Hematopoietic multipotent progenitor cell treated with erythropoietin and hydrocortisone succinate and interleukin-3 and kit ligand, for 4 days (in vitro differentiated cells): ENCODE data around the gene FOXR1.
"Not testable (repeated sequence)": the region's sequence is repeated elsewhere in the genome, so short reads cannot be mapped to it uniquely, and the experiment has no call there.

ENCODE experiments used
- DNase-seq: peaks from one replicate; pipeline ENCODE4 v3.0.0-alpha.2; 2015

The FOXR1 gene

GRCh38 chr11:118948000-118948399 is 23.6 kb upstream of the FOXR1 start:
- no peak for DNase-seq

GRCh38 chr11:118953265-118953664 is 18.3 kb upstream of the FOXR1 start:
- peak; percentile 24 for DNase-seq

DNA sequence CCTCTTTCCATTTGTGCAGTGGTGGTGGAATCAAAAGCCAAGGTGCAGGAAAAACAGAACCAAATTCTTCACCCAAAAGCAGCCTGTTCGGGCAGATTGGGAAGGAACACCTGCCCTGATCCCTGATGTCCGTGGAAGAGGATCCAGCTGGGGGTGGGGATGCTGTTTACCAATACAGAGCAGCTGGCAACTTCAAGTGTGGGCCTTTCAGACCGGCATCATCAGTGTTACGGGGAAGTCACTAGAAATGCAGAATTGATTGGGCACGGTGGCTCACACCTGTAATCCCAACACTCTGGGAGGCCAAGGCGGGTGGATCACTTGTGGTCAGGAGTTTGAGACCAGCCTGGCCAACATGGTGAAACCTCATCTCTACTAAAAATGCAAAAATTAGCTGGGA is 17.6 kb upstream of the FOXR1 start:
- DNase-seq = not testable (repeated sequence)

DNA sequence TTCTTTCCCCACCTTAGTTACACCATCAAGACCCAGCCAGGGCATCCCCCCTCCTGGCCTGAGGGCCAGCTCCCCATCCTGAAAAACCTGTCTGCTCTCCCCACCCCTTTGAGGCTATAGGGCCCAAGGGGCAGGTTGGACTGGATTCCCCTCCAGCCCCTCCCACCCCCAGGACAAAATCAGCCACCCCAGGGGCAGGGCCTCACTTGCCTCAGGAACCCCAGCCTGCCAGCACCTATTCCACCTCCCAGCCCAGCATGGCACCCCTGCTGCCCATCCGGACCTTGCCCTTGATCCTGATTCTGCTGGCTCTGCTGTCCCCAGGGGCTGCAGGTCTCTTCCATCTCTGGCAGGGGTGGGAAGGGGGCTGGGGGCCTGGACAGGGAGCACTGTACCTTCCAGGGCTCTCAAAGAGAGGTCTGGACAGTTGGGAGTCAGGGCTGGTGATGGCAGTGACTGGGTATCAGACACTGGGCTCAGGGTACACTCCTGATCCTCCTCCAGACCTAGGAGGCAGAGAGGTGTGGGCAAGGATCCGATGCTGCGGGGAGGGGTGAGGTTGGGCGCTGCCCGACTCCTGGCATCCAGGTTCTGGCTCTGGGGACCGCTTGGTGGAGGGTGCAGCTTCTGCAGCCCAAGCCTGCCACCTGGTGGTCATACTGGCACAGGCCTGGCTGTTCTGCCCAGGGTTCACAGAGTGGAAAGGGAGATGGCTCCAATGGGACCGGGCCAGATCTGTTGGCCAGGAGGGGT is 15.3 kb upstream of the FOXR1 start, which contains the start of gene UPK2:
UPK2 (plus strand) TSS at position 205 of the 753 bp plus-strand sequence; CDS start at position 258, 53 bp downstream.
- DNase-seq = peak; percentile 91

- DNase-seq = no peak
These were observed 14.6 kb upstream of the FOXR1 start for GRCh38 chr11:118956847-118957469.

GRCh38 chr11:118957549-118957948 is 14.0 kb upstream of the FOXR1 start:
- DNase-seq = no peak

DNA sequence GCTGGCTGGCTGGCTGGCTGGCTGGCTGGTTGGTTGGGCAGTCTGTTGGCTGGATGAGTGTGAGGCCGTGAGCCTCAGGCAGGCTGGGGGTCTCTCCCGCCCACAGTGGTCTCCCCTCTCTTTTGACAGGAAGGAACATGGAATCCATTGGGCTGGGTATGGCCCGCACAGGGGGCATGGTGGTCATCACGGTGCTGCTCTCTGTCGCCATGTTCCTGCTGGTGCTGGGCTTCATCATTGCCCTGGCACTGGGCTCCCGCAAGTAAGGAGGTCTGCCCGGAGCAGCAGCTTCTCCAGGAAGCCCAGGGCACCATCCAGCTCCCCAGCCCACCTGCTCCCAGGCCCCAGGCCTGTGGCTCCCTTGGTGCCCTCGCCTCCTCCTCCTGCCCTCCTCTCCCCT is 13.6 kb upstream of the FOXR1 start:
- DNase-seq = no peak

GRCh38 chr11:118958577-118958976 is 13.0 kb upstream of the FOXR1 start:
- no peak for DNase-seq

GRCh38 chr11:118961189-118961588 is 10.4 kb upstream of the FOXR1 start:
- no peak for DNase-seq

GRCh38 chr11:118961591-118961990 is 10.0 kb upstream of the FOXR1 start:
- no peak for DNase-seq

DNA sequence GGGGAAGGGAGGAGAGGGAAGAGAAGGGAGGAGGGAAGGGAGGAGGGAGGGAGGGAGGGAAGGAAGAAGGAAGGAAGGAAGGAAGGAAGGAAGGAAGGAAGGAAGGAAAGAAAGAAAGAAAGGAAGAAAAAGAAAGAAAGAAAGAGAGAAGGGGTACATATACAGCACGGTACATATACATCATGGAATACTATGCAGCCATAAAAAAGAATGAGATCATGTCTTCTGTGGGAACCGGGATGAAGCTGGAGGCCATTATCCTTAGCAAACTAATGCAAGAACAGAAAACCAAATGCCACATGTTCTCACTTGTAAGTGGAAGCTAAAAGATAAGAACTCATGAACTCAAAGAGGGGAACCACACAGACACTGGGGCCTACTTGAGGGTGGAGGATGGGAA is 2.1 kb upstream of the FOXR1 start:
- DNase-seq = not testable (repeated sequence)

DNA sequence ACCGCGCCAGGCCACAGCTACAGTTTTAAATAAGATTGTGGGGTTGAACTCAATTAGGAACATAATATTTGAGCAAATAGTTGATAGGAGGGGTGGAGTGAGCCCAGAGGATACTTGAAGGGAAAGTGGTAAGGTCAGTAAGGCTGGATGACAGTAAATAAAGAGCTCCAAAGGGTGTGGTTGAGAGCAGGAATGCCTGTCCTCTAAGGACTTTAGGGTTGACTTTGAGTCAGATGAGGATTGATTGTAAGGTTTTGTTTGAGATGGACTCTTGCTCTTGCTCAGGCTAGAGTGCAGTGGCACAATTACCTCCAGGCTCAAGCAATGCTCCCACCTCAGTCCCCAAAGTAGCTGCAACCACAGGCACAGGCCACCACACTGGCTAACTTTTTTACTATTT is 2.4 kb downstream of the FOXR1 start:
- no peak for DNase-seq

DNA sequence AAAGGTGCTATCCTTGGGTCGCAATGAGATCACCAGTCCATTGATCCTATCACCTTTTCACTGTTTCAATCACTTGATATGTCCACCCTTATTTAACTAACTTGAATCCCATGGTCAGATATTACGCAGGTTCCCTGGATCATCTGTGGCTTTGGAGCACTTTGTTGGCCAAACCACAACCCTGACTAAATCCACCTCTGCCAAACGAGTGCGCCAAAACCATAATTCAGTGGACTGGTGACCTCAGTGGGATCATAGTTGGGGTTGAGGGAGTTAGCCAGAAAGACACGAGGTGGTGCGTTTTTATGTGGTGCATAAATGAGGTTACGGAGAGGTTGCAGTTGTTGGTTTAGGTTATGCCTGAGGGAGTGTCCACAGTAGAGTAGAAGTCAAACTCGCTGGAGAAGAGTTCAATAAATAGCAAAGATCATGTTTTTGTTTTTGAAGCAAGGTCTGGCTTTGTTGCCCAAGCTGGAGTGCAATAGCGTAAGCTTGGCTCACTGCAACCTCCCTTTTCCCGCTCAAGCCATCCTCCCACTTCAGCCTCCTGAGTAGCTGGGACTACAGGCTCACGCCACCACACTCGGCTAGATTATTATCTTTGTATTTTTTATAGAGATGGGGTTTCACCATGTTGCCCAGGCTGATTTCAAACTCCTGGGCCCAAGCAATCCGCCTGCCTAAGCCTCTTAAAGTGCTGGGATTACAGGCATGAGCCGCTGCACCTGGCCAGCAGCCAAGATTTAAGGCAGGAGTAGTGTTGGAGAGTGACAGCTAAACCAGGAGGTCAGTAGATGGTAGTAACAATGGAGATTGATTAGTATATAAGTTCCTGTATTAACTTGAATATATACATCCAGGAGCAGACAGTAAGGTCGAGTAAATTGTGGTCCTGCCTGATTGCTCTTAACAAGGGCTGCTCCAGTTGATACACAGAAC is 4.5 kb downstream of the FOXR1 start:
- no peak for DNase-seq

- DNase-seq = peak; percentile 62
These were observed 7.9 kb downstream of the FOXR1 start for GRCh38 chr11:118979434-118979833.

GRCh38 chr11:118980191-118980881 is 8.8 kb downstream of the FOXR1 start:
- peak; percentile 66 for DNase-seq

DNA sequence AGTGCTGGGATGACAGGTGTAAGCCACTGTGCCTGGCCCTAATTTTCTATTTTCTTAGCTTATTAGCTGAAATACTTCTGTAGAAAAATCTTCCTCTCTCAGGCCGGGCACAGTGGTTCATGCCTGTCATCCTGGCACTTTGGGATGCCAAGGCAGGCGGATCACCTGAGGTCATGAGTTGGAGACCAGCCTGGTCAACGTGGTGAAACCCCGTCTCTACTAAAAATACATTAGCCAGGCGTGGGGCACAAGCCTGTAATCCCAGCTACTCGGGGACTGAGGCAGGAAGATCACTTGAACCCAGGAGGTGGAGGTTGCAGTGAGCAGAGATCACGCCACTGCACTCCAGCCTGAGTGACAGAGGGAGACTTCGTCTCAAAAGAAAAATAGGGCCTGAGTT is 12.8 kb downstream of the FOXR1 start:
- DNase-seq = not testable (repeated sequence)

DNA sequence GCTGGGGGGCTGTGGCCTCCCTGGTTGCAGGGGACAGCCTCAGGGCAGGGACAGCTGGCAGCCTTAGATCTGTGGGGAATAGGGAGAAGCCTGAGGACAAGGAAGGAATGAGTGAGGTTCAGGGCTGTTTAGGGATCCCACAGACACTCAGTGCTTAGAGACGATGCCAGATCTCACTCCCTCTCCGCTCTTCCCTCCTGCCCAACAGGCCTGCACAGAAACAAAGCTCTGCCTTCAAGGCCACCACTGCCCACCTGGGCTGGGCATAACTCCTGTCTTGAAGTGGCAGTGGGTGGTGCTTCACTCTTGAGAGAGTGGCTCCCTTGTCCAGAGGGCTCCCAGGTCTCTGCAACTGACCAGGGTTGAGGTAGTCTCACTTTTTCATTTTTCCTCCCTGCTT is 13.3 kb downstream of the FOXR1 start:
- no peak for DNase-seq

DNA sequence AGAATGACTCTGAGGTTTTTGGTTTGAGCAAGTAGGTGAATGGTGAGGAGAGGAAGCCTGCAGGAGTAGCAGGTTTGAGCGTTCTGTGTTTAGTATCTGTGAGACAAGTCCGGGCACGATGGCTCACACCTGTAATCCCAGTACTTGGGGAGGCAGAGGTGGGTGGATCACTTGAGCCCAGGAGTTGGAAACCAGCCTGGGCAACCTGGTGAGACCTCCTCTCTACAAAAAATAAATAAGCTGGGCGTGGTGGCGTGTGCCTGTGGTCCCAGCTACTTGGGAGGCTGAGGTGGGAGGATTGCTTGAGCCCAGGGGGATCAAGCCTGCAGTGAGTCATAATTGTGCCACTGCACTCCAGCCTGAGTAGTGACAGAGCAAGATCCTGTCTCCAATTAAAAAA is 16.7 kb downstream of the FOXR1 start:
- DNase-seq = no peak

- not testable (repeated sequence) for DNase-seq
These were observed 20.0 kb downstream of the FOXR1 start for GRCh38 chr11:118991486-118992038.

GRCh38 chr11:118996926-118997626 is 25.5 kb downstream of the FOXR1 start:
- DNase-seq = peak; percentile 84

DNA sequence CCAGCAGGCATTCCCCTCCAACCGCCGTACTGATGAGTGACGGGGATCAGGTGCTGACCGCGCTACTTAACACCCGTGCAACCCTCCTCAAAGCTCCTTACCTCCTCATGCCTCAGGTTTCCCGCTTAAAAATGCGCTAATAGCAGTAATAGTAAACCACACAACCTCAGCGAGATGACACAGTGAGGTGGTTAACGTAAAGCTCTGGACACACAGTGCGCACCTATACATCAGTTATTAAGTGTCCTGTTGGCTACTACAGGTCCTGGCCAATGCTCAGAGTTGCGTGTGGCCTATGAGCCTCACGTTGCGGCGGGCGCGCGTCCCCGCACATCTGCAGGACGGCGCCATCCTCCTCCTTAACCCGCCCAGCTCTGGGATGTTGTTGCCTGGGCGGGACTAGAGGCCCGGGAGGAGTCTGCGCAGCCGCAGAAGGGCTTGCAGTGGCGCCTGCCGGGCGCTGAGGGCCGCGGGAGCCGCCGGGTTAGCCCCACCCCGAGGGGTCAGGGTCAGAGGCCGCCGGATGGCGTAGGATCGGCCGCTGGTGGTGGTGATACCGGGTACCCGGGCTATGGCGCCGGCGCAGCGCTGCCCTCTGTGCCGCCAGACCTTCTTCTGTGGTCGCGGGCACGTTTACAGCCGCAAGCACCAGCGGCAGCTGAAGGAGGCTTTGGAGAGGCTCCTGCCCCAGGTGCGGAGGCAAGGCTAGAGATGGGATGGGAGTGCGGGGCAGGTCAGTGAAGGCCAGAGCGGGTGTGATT is 26.2 kb downstream of the FOXR1 start, which contains the start of gene CENATAC:
CENATAC (plus strand) TSS at position 512 of the 761 bp plus-strand sequence; CDS start at position 572, 60 bp downstream.
- peak; percentile 98 for DNase-seq
